GM12892 (cell line): Measurements from ENCODE around the gene THADA.

Experiments used
- POLR2A ChIP-seq: IDR thresholded peaks from 2 replicates; pipeline ENCODE4 v1.6.1; 2011; ENCODE audit warnings: low read depth, low read length, control low read depth
- POLR2AphosphoS5 ChIP-seq: IDR thresholded peaks from 2 replicates; pipeline ENCODE4 v1.6.1; 2011; ENCODE audit warnings: low read depth, low read length, control low read depth
- TAF1 ChIP-seq: IDR thresholded peaks from 2 replicates; pipeline ENCODE4 v1.6.1; 2011; ENCODE audit warnings: low read depth, mild to moderate bottlenecking, control low read depth, low read length, borderline replicate concordance

DNA sequence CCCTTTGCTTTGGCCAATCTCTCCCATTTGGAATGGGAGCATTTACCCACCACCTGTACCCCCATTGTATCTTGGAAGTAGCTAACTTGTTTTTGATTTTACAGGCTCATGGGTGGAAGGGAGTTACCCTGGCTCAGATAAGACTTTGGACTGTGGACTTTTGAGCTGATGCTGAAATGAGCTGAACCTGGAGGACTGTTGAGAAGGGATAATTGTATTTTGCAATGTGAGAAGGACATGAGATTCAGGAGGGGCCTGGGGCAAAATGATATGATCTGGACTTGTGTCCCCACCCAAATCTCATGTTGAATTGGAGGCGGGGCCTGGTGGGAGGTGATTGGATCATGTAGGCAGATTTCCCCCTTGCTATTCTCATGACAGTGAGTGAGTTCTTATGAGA lies 310.9 kb downstream of the THADA start:
- TF ChIP-seq TAF1 (no peak), POLR2A (no peak), POLR2AphosphoS5 (no peak)
